NCI-H524 treated with DMSO at 0.1 percent for 48 hours (cell line): Measurements from ENCODE around the gene ARAP1.

ENCODE experiments used
- DNase-seq: peaks from one replicate; lab custom pipeline; 2025; lab: John Stamatoyannopoulos, UW

ARAP1 gene

GRCh38 chr11:72635933-72636332 is 116.3 kb downstream of the ARAP1 start:
- DNase-seq, result no peak

GRCh38 chr11:72635309-72635915 is 116.8 kb downstream of the ARAP1 start:
- no peak for DNase-seq
